ENCODE results near the gene IGFLR1. TPM values are rescaled to one million over a fixed set of nuclear protein-coding genes. Genes with fewer than 3 reads are reported as not detected.

The IGFLR1 gene
- total RNA-seq, 2 donors from 2014 or later = 48.1 to 59.0 TPM

- no peaks in the 10 kb centered on the region for H3K27me3 Mint-ChIP-seq
- H3K36me3 Mint-ChIP-seq (ENCODE audit: low read depth) = peaks cover 3% of the 10 kb centered on the region
- no peak for ATAC-seq
- no peaks in the 10 kb centered on the region for H3K9me3 ChIP-seq (ENCODE audit: control insufficient read depth, low read length, poor library complexity, severe bottlenecking)
- no peak overlapping the region for H3K4me3 Mint-ChIP-seq
- no peak for DNase-seq
- H3K27ac Mint-ChIP-seq = peak overlapping the region; percentile 67
- H3K4me1 Mint-ChIP-seq = peaks cover 10% of the 10 kb centered on the region
Observed at GRCh38 chr19:35783469-35784434, 41.5 kb upstream of the IGFLR1 start.

DNA sequence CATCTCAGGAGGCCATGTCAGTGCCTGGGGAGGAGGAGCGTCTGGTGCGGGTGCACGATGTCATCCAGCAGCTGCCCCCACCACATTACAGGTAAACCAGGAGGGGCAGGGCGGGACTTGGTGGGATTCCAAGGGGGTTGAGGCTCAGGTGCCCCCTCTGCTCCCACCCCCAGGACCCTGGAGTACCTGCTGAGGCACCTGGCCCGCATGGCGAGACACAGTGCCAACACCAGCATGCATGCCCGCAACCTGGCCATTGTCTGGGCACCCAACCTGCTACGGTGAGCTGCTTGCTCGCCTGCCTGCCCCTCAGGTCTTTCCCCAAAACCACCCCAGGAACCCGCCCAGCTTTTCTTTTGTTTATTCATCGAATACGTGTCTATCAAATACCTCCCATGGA is 40.3 kb upstream of the IGFLR1 start:
- DNase-seq (no peak), ATAC-seq (no peak)
- no peaks in the 10 kb centered on the region for H3K9me3 ChIP-seq (ENCODE audit: control insufficient read depth, low read length, poor library complexity, severe bottlenecking)
- H3K27ac Mint-ChIP-seq = peak overlapping the region; percentile 67
- peaks cover 10% of the 10 kb centered on the region for H3K4me1 Mint-ChIP-seq
- H3K36me3 Mint-ChIP-seq (ENCODE audit: low read depth) = peaks cover 3% of the 10 kb centered on the region
- no peaks in the 10 kb centered on the region for H3K27me3 Mint-ChIP-seq
- H3K4me3 Mint-ChIP-seq = no peak overlapping the region

- Mint-ChIP-seq H3K4me3 (no peak overlapping the region), H3K27me3 (no peaks in the 10 kb centered on the region), H3K27ac (no peak overlapping the region), H3K36me3 (ENCODE audit: low read depth) (peaks cover 3% of the 10 kb centered on the region), H3K4me1 (peaks cover 15% of the 10 kb centered on the region)
- no peaks in the 10 kb centered on the region for H3K9me3 ChIP-seq (ENCODE audit: control insufficient read depth, low read length, poor library complexity, severe bottlenecking)
- DNase-seq = no peak
- ATAC-seq = no peak
Observed at GRCh38 chr19:35781650-35782049, 39.4 kb upstream of the IGFLR1 start.

GRCh38 chr19:35780717-35781116 is 38.5 kb upstream of the IGFLR1 start:
- peaks cover 3% of the 10 kb centered on the region for H3K36me3 Mint-ChIP-seq (ENCODE audit: low read depth)
- no peaks in the 10 kb centered on the region for H3K9me3 ChIP-seq (ENCODE audit: control insufficient read depth, low read length, poor library complexity, severe bottlenecking)
- DNase-seq (no peak), ATAC-seq (no peak)
- H3K4me1 Mint-ChIP-seq = peaks cover 24% of the 10 kb centered on the region
- H3K27me3 Mint-ChIP-seq = no peaks in the 10 kb centered on the region
- no peak overlapping the region for H3K4me3 Mint-ChIP-seq
- no peak overlapping the region for H3K27ac Mint-ChIP-seq

DNA sequence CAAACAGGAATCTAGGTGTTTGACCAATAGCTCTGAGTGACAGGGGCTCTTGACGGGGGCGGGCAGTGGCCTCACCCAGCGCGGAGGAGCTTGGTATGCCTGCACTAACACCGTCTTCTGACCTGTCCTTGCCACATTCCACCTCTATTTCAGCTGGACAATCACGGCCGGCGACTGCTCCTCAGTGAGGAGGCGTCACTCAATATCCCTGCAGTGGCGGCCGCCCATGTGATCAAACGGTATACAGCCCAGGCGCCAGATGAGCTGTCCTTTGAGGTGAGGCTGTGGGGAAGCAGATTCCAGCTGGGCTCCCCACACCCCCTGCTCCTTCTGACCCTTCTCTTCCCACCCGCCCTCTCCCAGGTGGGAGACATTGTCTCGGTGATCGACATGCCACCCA is 37.8 kb upstream of the IGFLR1 start:
- no peaks in the 10 kb centered on the region for H3K27me3 Mint-ChIP-seq
- peak overlapping the region; percentile 16 for H3K27ac Mint-ChIP-seq
- ATAC-seq (no peak), DNase-seq (no peak)
- H3K4me1 Mint-ChIP-seq = peaks cover 24% of the 10 kb centered on the region
- H3K4me3 Mint-ChIP-seq = no peak overlapping the region
- no peaks in the 10 kb centered on the region for H3K9me3 ChIP-seq (ENCODE audit: control insufficient read depth, low read length, poor library complexity, severe bottlenecking)
- peaks cover 3% of the 10 kb centered on the region for H3K36me3 Mint-ChIP-seq (ENCODE audit: low read depth)

GRCh38 chr19:35779033-35779432 is 36.8 kb upstream of the IGFLR1 start:
- H3K27ac Mint-ChIP-seq = no peak overlapping the region
- ATAC-seq (no peak), DNase-seq (no peak)
- peaks cover 3% of the 10 kb centered on the region for H3K36me3 Mint-ChIP-seq (ENCODE audit: low read depth)
- no peak overlapping the region for H3K4me3 Mint-ChIP-seq
- H3K4me1 Mint-ChIP-seq = peaks cover 29% of the 10 kb centered on the region
- no peaks in the 10 kb centered on the region for H3K9me3 ChIP-seq (ENCODE audit: control insufficient read depth, low read length, poor library complexity, severe bottlenecking)
- H3K27me3 Mint-ChIP-seq = no peaks in the 10 kb centered on the region

DNA sequence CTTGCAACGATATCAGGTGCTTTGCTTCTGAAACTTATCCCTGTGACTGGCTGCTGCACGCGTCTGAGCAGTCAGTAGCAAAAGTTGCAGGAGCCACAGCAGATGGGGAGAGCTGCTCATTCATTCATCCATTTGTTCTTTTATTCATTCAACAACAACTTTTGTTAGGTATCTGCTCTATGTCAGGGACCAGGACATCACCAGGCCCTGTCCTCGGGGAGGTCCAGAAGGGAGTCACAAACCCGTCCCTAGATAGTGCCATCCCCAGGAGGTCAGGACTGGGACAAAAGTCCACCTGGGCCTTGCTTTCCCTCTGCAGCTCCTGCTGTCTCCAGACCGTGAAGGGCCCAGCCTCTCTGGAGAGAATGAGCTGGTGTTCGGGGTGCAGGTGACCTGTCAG is 35.7 kb upstream of the IGFLR1 start:
- no peaks in the 10 kb centered on the region for H3K9me3 ChIP-seq (ENCODE audit: control insufficient read depth, low read length, poor library complexity, severe bottlenecking)
- Mint-ChIP-seq H3K4me1 (peaks cover 26% of the 10 kb centered on the region), H3K4me3 (no peak overlapping the region), H3K27me3 (no peaks in the 10 kb centered on the region), H3K36me3 (ENCODE audit: low read depth) (peaks cover 3% of the 10 kb centered on the region), H3K27ac (peak overlapping the region; percentile 16)
- ATAC-seq (no peak), DNase-seq (no peak)

- H3K27ac Mint-ChIP-seq = peak overlapping the region; percentile 16
- ATAC-seq (no peak), DNase-seq (no peak)
- no peaks in the 10 kb centered on the region for H3K9me3 ChIP-seq (ENCODE audit: control insufficient read depth, low read length, poor library complexity, severe bottlenecking)
- no peaks in the 10 kb centered on the region for H3K27me3 Mint-ChIP-seq
- H3K4me1 Mint-ChIP-seq = peaks cover 23% of the 10 kb centered on the region
- H3K36me3 Mint-ChIP-seq (ENCODE audit: low read depth) = peaks cover 3% of the 10 kb centered on the region
- peak overlapping the region; percentile 63 for H3K4me3 Mint-ChIP-seq
Observed at GRCh38 chr19:35777086-35777841, 35.0 kb upstream of the IGFLR1 start.

GRCh38 chr19:35776102-35776788 is 34.0 kb upstream of the IGFLR1 start:
- no peak overlapping the region for H3K27ac Mint-ChIP-seq
- H3K27me3 Mint-ChIP-seq = no peaks in the 10 kb centered on the region
- H3K36me3 Mint-ChIP-seq (ENCODE audit: low read depth) = no peaks in the 10 kb centered on the region
- no peaks in the 10 kb centered on the region for H3K9me3 ChIP-seq (ENCODE audit: control insufficient read depth, low read length, poor library complexity, severe bottlenecking)
- peak overlapping the region; percentile 89 for H3K4me3 Mint-ChIP-seq
- ATAC-seq (no peak), DNase-seq (no peak)
- peaks cover 22% of the 10 kb centered on the region for H3K4me1 Mint-ChIP-seq

- peak; percentile 99 for ATAC-seq
- Mint-ChIP-seq H3K27ac (no peak within 1 kb of the TSS), H3K4me3 (peak within 1 kb of the TSS; percentile 89), H3K27me3 (no peaks in the 10 kb centered on the region), H3K4me1 (peaks cover 21% of the 10 kb centered on the region), H3K36me3 (ENCODE audit: low read depth) (no peaks in the 10 kb centered on the region)
- no peaks in the 10 kb centered on the region for H3K9me3 ChIP-seq (ENCODE audit: control insufficient read depth, low read length, poor library complexity, severe bottlenecking)
- peak; percentile 98 to 99 (median 99) for DNase-seq
Observed at GRCh38 chr19:35775298-35776101, 33.2 kb upstream of the IGFLR1 start, which contains the start of gene ARHGAP33. TSS of gene ARHGAP33 (plus strand) at chr19:35775564. CDS start at chr19:35775659, 95 bp downstream.

- H3K4me3 Mint-ChIP-seq = peak overlapping the region; percentile 89
- H3K36me3 Mint-ChIP-seq (ENCODE audit: low read depth) = no peaks in the 10 kb centered on the region
- H3K9me3 ChIP-seq (ENCODE audit: control insufficient read depth, low read length, poor library complexity, severe bottlenecking) = no peaks in the 10 kb centered on the region
- peaks cover 23% of the 10 kb centered on the region for H3K4me1 Mint-ChIP-seq
- DNase-seq = no peak
- no peak overlapping the region for H3K27ac Mint-ChIP-seq
- no peaks in the 10 kb centered on the region for H3K27me3 Mint-ChIP-seq
- ATAC-seq = no peak
Observed at GRCh38 chr19:35775046-35775297, 32.7 kb upstream of the IGFLR1 start.

DNA sequence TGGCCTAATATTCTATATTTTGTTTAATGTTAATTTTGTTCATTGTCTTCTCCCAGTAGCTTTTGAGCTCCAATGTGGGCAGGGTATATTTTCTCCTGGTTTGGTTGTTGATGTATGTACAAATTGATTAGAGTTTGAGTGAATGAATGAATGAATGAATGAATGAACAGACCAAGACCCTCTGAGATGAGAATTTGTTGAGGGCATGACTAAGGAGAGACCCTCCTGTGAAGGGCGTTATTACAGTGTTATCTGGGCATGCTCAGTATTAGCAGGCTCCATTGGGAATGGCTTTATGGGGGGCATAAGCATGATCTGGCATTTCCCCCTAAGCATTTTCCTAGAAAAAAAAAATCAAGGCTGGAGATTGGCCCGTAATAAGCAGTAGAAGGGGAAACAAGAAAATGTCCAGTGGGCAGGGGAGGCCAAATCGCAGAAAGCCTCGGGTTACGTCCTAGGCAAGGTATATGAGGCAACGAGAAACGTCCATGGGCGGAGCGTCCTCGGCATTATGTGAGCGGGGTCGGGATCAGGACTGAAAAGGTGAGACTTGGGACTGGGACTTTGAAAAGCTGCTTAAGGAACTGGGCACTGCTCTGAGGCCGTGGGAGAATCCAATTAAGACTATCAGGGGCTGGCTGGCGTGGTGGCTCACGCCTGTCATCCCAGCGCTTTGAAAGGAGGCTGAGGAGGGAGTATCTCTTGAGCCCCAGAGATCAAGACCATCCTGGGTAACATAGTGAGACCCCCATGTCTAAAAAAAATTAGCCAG is 32.2 kb upstream of the IGFLR1 start:
- no peak for DNase-seq
- H3K4me3 Mint-ChIP-seq = peak overlapping the region; percentile 89
- H3K4me1 Mint-ChIP-seq = peaks cover 23% of the 10 kb centered on the region
- ATAC-seq = no peak
- H3K9me3 ChIP-seq (ENCODE audit: control insufficient read depth, low read length, poor library complexity, severe bottlenecking) = no peaks in the 10 kb centered on the region
- no peaks in the 10 kb centered on the region for H3K36me3 Mint-ChIP-seq (ENCODE audit: low read depth)
- H3K27me3 Mint-ChIP-seq = no peaks in the 10 kb centered on the region
- H3K27ac Mint-ChIP-seq = no peak overlapping the region

Measured in T-helper 17 cell (primary cell).